Esophagus squamous epithelium (tissue), 5 donors: ENCODE data around the gene LGMN. TPM values are rescaled to one million over a fixed set of nuclear protein-coding genes. Genes with fewer than 3 reads are reported as not detected.

Experiments
- DNase-seq: peaks from one replicate; lab custom pipeline; 2025; lab: John Stamatoyannopoulos, UW
- H3K27ac ChIP-seq, 4 donors: fragments of 200-600 bp; sonication (generic); one replicate each; pipeline ENCODE4 v1.5.1; 2016 to 2019; ENCODE audit warnings: mild to moderate bottlenecking in 1 of 4
- H3K27me3 ChIP-seq, 4 donors: fragments of 200-600 bp; sonication (generic); 1 replicate in 3 of 4; 2 replicates in 1 of 4; pipeline versions ENCODE4 v1.5.1 to v1.6.0; 2017 to 2021; ENCODE audit warnings: antibody characterized with exemption in 1 of 4
- H3K36me3 ChIP-seq, 3 donors: fragments of 200-600 bp; sonication (generic); one replicate each; pipeline ENCODE4 v1.5.1; 2016 to 2019
- H3K4me1 ChIP-seq, 3 donors: fragments of 200-600 bp; sonication (generic); one replicate each; pipeline ENCODE4 v1.5.1; 2017 to 2019
- H3K4me3 ChIP-seq, 4 donors: fragments of 200-600 bp; sonication (generic); 1 replicate in 3 of 4; 2 replicates in 1 of 4; pipeline ENCODE4 v1.5.1; 2016 to 2019; ENCODE audit warnings: mild to moderate bottlenecking in 2 of 4, moderate library complexity in 1 of 4
- H3K9me3 ChIP-seq, 3 donors: fragments of 200-600 bp; sonication (generic); one replicate each; pipeline ENCODE4 v1.5.1; 2016 to 2019
- CTCF ChIP-seq, 6 experiments: fragments of 450-650 bp in 4 of 6; fragments of 200-600 bp in 2 of 6; sonication (generic) in 2 of 6; IDR thresholded peaks; one replicate each; pipeline ENCODE4 v1.5.1; 2016 to 2019; ENCODE audit warnings: antibody characterized with exemption in 6 of 6, mild to moderate bottlenecking in 4 of 6, moderate library complexity in 4 of 6
- POLR2A ChIP-seq, 4 donors: fragments of 450-650 bp; IDR thresholded peaks; one replicate each; pipeline ENCODE4 v1.6.1; 2017; ENCODE audit warnings: antibody characterized with exemption in 4 of 4, mild to moderate bottlenecking in 4 of 4, moderate library complexity in 3 of 4
- WGBS, 2 donors: methylation state at CpG; one replicate each; pipeline ENCODE4 v1.1.5; 2018; 5-methylcytosine and 5-hydroxymethylcytosine counted together
- intact Hi-C: fragments of 100-400 bp; cut with DNase I; formaldehyde crosslinking; loops from one replicate; pipeline ENCODE4 v1.15.0; 2022
- total RNA-seq, 4 donors: library from RNA; depleted of rRNA; stranded (reverse); fragments of >200 nt; gene quantifications; one replicate each; pipeline ENCODE4 v1.1.0, GENCODE V29; 2016
- donor health status: DM: yes; HTN: yes; CAD: no.

The LGMN gene
- total RNA-seq, 4 donors from 2014 or later, result 42.6 to 107 (median 70.8) TPM

- intact Hi-C loops, result no loop called here
- no peak overlapping the region for H3K4me3 ChIP-seq
- no peaks in the 10 kb centered on the region for H3K27me3 ChIP-seq
- DNase-seq, result no peak
- TF ChIP-seq POLR2A (IDR thresholded peaks at IDR 0.05) (no peak), CTCF (IDR thresholded peaks at IDR 0.05) (no peak)
- peaks cover 0 to 24% (median 4%) of the 10 kb centered on the region in 3 donors for H3K36me3 ChIP-seq
- 78 to 87% methylated on average over 6 to 8 of the region's 8 CpGs for WGBS, 2 donors
- peaks cover 4 to 47% (median 9%) of the 10 kb centered on the region in 3 donors for H3K4me1 ChIP-seq
- H3K9me3 ChIP-seq, result no peaks in the 10 kb centered on the region
- H3K27ac ChIP-seq, result peak overlapping the region in 3 of 4 donors; percentile 77 to 82 (median 79)
These were observed 21.5 kb downstream of the LGMN start for GRCh38 chr14:92726933-92727262.

GRCh38 chr14:92726135-92726932 lies 22.1 kb downstream of the LGMN start:
- DNase-seq, result no peak
- Histone ChIP-seq H3K4me3 (no peak overlapping the region), H3K4me1 (peaks cover 4 to 47% (median 9%) of the 10 kb centered on the region in 3 donors), H3K27ac (peak overlapping the region; percentile 77 to 82 (median 78)), H3K36me3 (peaks cover 0 to 19% (median 0%) of the 10 kb centered on the region in 3 donors), H3K9me3 (no peaks in the 10 kb centered on the region), H3K27me3 (no peaks in the 10 kb centered on the region)
- WGBS, 2 donors, result 55 to 62% methylated on average over 11 of the region's 12 CpGs
- intact Hi-C loops, result no loop called here
- no peak for TF ChIP-seq CTCF (IDR thresholded peaks at IDR 0.05)
- no peak for TF ChIP-seq POLR2A (IDR thresholded peaks at IDR 0.05)

- no peak for TF ChIP-seq CTCF (IDR thresholded peaks at IDR 0.05)
- no peak for TF ChIP-seq POLR2A (IDR thresholded peaks at IDR 0.05)
- H3K4me1 ChIP-seq, result peaks cover 4 to 51% (median 15%) of the 10 kb centered on the region in 3 donors
- peak overlapping the region in 3 of 4 donors; percentile 15 to 82 (median 63) for H3K27ac ChIP-seq
- DNase-seq, result no peak
- H3K9me3 ChIP-seq, result no peaks in the 10 kb centered on the region
- no peaks in the 10 kb centered on the region for H3K27me3 ChIP-seq
- intact Hi-C loops, result no loop called here
- 69 to 90% methylated on average over 6 to 10 of the region's 14 CpGs for WGBS, 2 donors
- peaks cover 0 to 2% (median 0%) of the 10 kb centered on the region in 3 donors for H3K36me3 ChIP-seq
- H3K4me3 ChIP-seq, result no peak overlapping the region
These were observed 23.7 kb downstream of the LGMN start for GRCh38 chr14:92724516-92725340.

- Histone ChIP-seq H3K27ac (peak overlapping the region in 3 of 4 donors; percentile 52 to 71 (median 65)), H3K4me3 (no peak overlapping the region), H3K27me3 (no peaks in the 10 kb centered on the region), H3K36me3 (peaks cover 0 to 15% (median 0%) of the 10 kb centered on the region in 3 donors), H3K4me1 (peaks cover 0 to 20% (median 6%) of the 10 kb centered on the region in 3 donors), H3K9me3 (no peaks in the 10 kb centered on the region)
- WGBS, 2 donors, result 46 to 73% methylated on average over 5 of the region's 5 CpGs
- intact Hi-C loops, result loop anchor here (10.0 kb wide), 1 partner anchor 65 kb away; no protein-coding TSS in a partner anchor
- TF ChIP-seq POLR2A (IDR thresholded peaks at IDR 0.05), result no peak
- no peak for TF ChIP-seq CTCF (IDR thresholded peaks at IDR 0.05)
- no peak for DNase-seq
These were observed 28.5 kb downstream of the LGMN start for GRCh38 chr14:92719890-92720323.
